A549 (cell line): Measurements from ENCODE around the gene GATM. TPM values are rescaled to one million over a fixed set of nuclear protein-coding genes. Genes with fewer than 3 reads are reported as not detected.

Experiments
- ATAC-seq, 2 experiments: fragments of 200-7000 bp in 1 of 2; fragments of >200 bp in 1 of 2; cut with Nextera tagmentation in 1 of 2; cut with Tn5 transposase in 1 of 2; 3 replicates each; pipeline versions ENCODE4 v1.8.0 to v1.9.1; 2018 to 2020; ENCODE audit warnings: mild to moderate bottlenecking in 1 of 2, moderate library complexity in 1 of 2
- CTCF ChIA-PET: fragments of 300-600 bp; sonication (Branson Sonifier 250); formaldehyde crosslinking; extraction: SDS; loops from one replicate; lab custom pipeline; 2021; ENCODE audit warnings: antibody characterized with exemption, inconsistent platforms; lab: Yijun Ruan, JAX
- POLR2A ChIA-PET: fragments of 350-600 bp; formaldehyde crosslinking; extraction: SDS; loops from one replicate; lab custom pipeline; 2021; ENCODE audit warnings: antibody characterized with exemption, inconsistent platforms; lab: Yijun Ruan, JAX
- DNase-seq, 2 experiments: peaks; one replicate each; pipeline versions ENCODE4 v3.0.0 to v3.0.0-alpha.2; 2011 to 2016; ENCODE audit warnings: low read depth in 1 of 2, low spot score in 1 of 2
- FAIRE-seq: peaks from 2 replicates; lab custom pipeline; 2011; peaks lifted over from hg19 to GRCh38; lab: Jason Lieb, UNC
- H3K27ac ChIP-seq, 2 experiments: fragments of >200 bp; sonication (Bioruptor Twin); formaldehyde crosslinking; 3 replicates each; pipeline ENCODE4 v1.5.1; 2016 to 2017
- H3K4me1 ChIP-seq: fragments of >200 bp; sonication (Bioruptor Twin); formaldehyde crosslinking; 3 replicates; pipeline ENCODE4 v1.6.1; 2016
- H3K4me2 ChIP-seq: fragments of >200 bp; sonication (Bioruptor Twin); formaldehyde crosslinking; 3 replicates; pipeline ENCODE4 v1.6.1; 2016
- H3K4me3 ChIP-seq: fragments of >200 bp; sonication (Bioruptor Twin); formaldehyde crosslinking; 3 replicates; pipeline ENCODE4 v1.5.1; 2016
- H3K9me3 ChIP-seq: fragments of >200 bp; sonication (Bioruptor Twin); formaldehyde crosslinking; 3 replicates; pipeline ENCODE4 v1.6.1; 2016
- ATOH8 ChIP-seq: fragments of 250-450 bp; sonication (Bioruptor Pico); IDR thresholded peaks from 2 replicates; pipeline ENCODE4 v1.5.0; 2020; ENCODE audit warnings: low read depth, mild to moderate bottlenecking, moderate library complexity
- BCL3 ChIP-seq: fragments of >200 bp; sonication (Bioruptor Twin); formaldehyde crosslinking; IDR thresholded peaks from 3 replicates; pipeline ENCODE4 v1.6.1; 2016
- CBX8 ChIP-seq: fragments of 200-600 bp; sonication (generic); IDR thresholded peaks from 2 replicates; pipeline ENCODE4 v1.6.1; 2016
- CEBPB ChIP-seq, 2 experiments: fragments of >200 bp in 1 of 2; sonication (Bioruptor Twin) in 1 of 2; formaldehyde crosslinking in 1 of 2; IDR thresholded peaks; 2 replicates each; pipeline ENCODE4 v1.6.1; 2012 to 2016
- CHD4 ChIP-seq: fragments of 200-600 bp; sonication (generic); IDR thresholded peaks from 2 replicates; pipeline ENCODE4 v1.6.1; 2016; ENCODE audit warnings: antibody characterized with exemption, mild to moderate bottlenecking, borderline replicate concordance
- EHMT2 ChIP-seq: fragments of 200-600 bp; sonication (generic); IDR thresholded peaks from 2 replicates; pipeline ENCODE4 v1.6.1; 2016; ENCODE audit warnings: antibody characterized with exemption, low read depth, mild to moderate bottlenecking, moderate library complexity
- ESRRA ChIP-seq: fragments of 150-350 bp; IDR thresholded peaks from 2 replicates; pipeline ENCODE4 v1.6.1; 2014; ENCODE audit warnings: mild to moderate bottlenecking, low read length, borderline replicate concordance
- GATA3 ChIP-seq: IDR thresholded peaks from 2 replicates; pipeline ENCODE4 v1.6.1; 2012; ENCODE audit warnings: borderline replicate concordance
- HOXB5 ChIP-seq: fragments of 250-450 bp; sonication (Bioruptor Pico); IDR thresholded peaks from 2 replicates; pipeline ENCODE4 v1.5.0; 2020; ENCODE audit warnings: mild to moderate bottlenecking, moderate library complexity
- JUN ChIP-seq, 2 experiments: fragments of >200 bp; sonication (Bioruptor Twin); formaldehyde crosslinking; IDR thresholded peaks; 2 replicates in 1 of 2; 3 replicates in 1 of 2; pipeline ENCODE4 v1.6.1; 2016 to 2017
- MAX ChIP-seq: IDR thresholded peaks from 2 replicates; pipeline ENCODE4 v1.6.1; 2012
- MAZ ChIP-seq: fragments of 150-350 bp; IDR thresholded peaks from 2 replicates; pipeline ENCODE4 v1.6.1; 2014; ENCODE audit warnings: antibody characterized with exemption, low read depth, low read length, borderline replicate concordance
- MYC ChIP-seq: IDR thresholded peaks from 2 replicates; pipeline ENCODE4 v1.6.1; 2012; ENCODE audit warnings: mild to moderate bottlenecking, inconsistent platforms, low read length, improper control_type of control experiment, borderline replicate concordance
- NFE2L2 ChIP-seq: fragments of 150-350 bp; conservative IDR thresholded peaks from 2 replicates; pipeline ENCODE4 v1.6.1; 2014; ENCODE audit warnings: low read length
- NPAS2 ChIP-seq: fragments of 250-450 bp; sonication (Bioruptor Pico); IDR thresholded peaks from 2 replicates; pipeline ENCODE4 v1.8.0; 2022; ENCODE audit warnings: mild to moderate bottlenecking, moderate library complexity, borderline replicate concordance
- RAD21 ChIP-seq, 2 experiments: fragments of >200 bp in 1 of 2; sonication (Bioruptor Twin) in 1 of 2; formaldehyde crosslinking in 1 of 2; IDR thresholded peaks in 1 of 2; conservative IDR thresholded peaks in 1 of 2; 2 replicates in 1 of 2; 3 replicates in 1 of 2; pipeline ENCODE4 v1.6.1; 2012 to 2018; ENCODE audit warnings: inconsistent platforms in 1 of 2
- RNF2 ChIP-seq: fragments of 200-600 bp; sonication (generic); IDR thresholded peaks from 2 replicates; pipeline ENCODE4 v1.6.1; 2016; ENCODE audit warnings: low read depth, mild to moderate bottlenecking, antibody characterized with exemption, moderate library complexity, borderline replicate concordance
- SMC3 ChIP-seq: fragments of >200 bp; sonication (Bioruptor Twin); formaldehyde crosslinking; IDR thresholded peaks from 3 replicates; pipeline ENCODE4 v1.6.1; 2018; ENCODE audit warnings: inconsistent platforms
- TFCP2L1 ChIP-seq: fragments of 250-450 bp; sonication (Bioruptor Pico); IDR thresholded peaks from 2 replicates; pipeline ENCODE4 v1.5.0; 2021; ENCODE audit warnings: mild to moderate bottlenecking
- ZC3H11A ChIP-seq: fragments of 450-650 bp; IDR thresholded peaks from 2 replicates; pipeline ENCODE4 v1.6.1; 2014; ENCODE audit warnings: antibody characterized with exemption, mild to moderate bottlenecking
- ZFP36 ChIP-seq: fragments of 450-650 bp; IDR thresholded peaks from 2 replicates; pipeline ENCODE4 v1.6.1; 2014; ENCODE audit warnings: borderline replicate concordance; ENCODE audit not compliant: partially characterized antibody
- WGBS: methylation state at CpG from one replicate; pipeline ENCODE4 v1.1.6; 2017; ENCODE audit errors: missing lambda C conversion rate; 5-methylcytosine and 5-hydroxymethylcytosine counted together
- polyA plus RNA-seq, 4 experiments: library from polyadenylated mRNA; depleted of rRNA in 3 of 4; stranded (reverse); fragments of >200 nt; fragmentation: RNase III in 1 of 4; extraction: RNeasy Plus Mini Kit Qiagen cat#74134 plus additional on column Dnase treatment in 1 of 4; gene quantifications; 2 replicates in 3 of 4; 3 replicates in 1 of 4; pipeline ENCODE4 v1.2.3, GENCODE V29; 2011 to 2017
- TF ChIP-seq, protein P1 (sequence below): fragments of >200 bp; sonication (Bioruptor Twin); formaldehyde crosslinking; IDR thresholded peaks from 2 replicates; pipeline ENCODE4 v1.6.1; 2016
- TF ChIP-seq, protein P2 (sequence below): IDR thresholded peaks from 2 replicates; pipeline ENCODE4 v1.6.1; 2012
- TF ChIP-seq, protein P3 (sequence below): fragments of 150-350 bp; IDR thresholded peaks from 2 replicates; pipeline ENCODE4 v1.6.1; 2014; ENCODE audit warnings: low read depth, mild to moderate bottlenecking, low read length

GATM gene
- polyA plus RNA-seq, 2 of the 4 experiments (the other 2 are of a cell fraction), result 4.0 to 6.5 TPM

GRCh38 chr15:45326280-45326679 lies 52.1 kb downstream of the GATM start:
- WGBS, result 30% methylated on average over 5 of the region's 5 CpGs

GRCh38 chr15:45320581-45321205 lies 57.7 kb downstream of the GATM start:
- CTCF ChIA-PET, result no interaction called here
- Histone ChIP-seq H3K4me3 (no peak overlapping the region), H3K4me2 (no peak overlapping the region)
- FAIRE-seq (no peak), ATAC-seq (no peak)
- 15% methylated on average over 3 of the region's 3 CpGs for WGBS
- TF ChIP-seq, protein P1, sequence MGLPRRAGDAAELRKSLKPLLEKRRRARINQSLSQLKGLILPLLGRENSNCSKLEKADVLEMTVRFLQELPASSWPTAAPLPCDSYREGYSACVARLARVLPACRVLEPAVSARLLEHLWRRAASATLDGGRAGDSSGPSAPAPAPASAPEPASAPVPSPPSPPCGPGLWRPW, result no peak
- TF ChIP-seq CEBPB (IDR thresholded peaks at IDR 0.05) (no peak), JUN (IDR thresholded peaks at IDR 0.05) (no peak), BCL3 (no peak), RNF2 (no peak), CHD4 (no peak), NPAS2 (no peak)
- TF ChIP-seq, all 56 proteins: peak for 0
- POLR2A ChIA-PET, result interaction anchor here (0.6 kb wide), 1 partner anchor 269 kb away, joined by 4 read pairs; no protein-coding TSS in a partner anchor
- Histone ChIP-seq H3K27ac (no peak overlapping the region), H3K4me1 (no peaks in the 10 kb centered on the region), H3K9me3 (0 out of 3 replicates have a peak, but pooled peaks cover 5% of the 10 kb centered on the region)
- no peak for DNase-seq

More at GRCh38 chr15:45326280-45326679, 52.1 kb downstream of the GATM start:
- Histone ChIP-seq H3K4me2 (no peak overlapping the region), H3K4me3 (no peak overlapping the region), H3K27ac (no peak overlapping the region), H3K9me3 (no peaks in the 10 kb centered on the region), H3K4me1 (no peaks in the 10 kb centered on the region)
- FAIRE-seq (no peak), ATAC-seq (no peak), DNase-seq (no peak)
- ChIA-PET POLR2A (interaction anchor here (0.7 kb wide), 1 partner anchor 34 kb away, joined by 3 read pairs; no protein-coding TSS in a partner anchor), CTCF (no interaction called here)
- TF ChIP-seq NFE2L2, result no peak
- no peak for TF ChIP-seq RAD21 (conservative IDR thresholded peaks at IDR 0.05 in 1 of 2, IDR thresholded peaks at IDR 0.05 in 1 of 2)
- no peak for TF ChIP-seq MYC
- TF ChIP-seq HOXB5 (CRISPR knock-in tag), result no peak
- TF ChIP-seq, protein P2, sequence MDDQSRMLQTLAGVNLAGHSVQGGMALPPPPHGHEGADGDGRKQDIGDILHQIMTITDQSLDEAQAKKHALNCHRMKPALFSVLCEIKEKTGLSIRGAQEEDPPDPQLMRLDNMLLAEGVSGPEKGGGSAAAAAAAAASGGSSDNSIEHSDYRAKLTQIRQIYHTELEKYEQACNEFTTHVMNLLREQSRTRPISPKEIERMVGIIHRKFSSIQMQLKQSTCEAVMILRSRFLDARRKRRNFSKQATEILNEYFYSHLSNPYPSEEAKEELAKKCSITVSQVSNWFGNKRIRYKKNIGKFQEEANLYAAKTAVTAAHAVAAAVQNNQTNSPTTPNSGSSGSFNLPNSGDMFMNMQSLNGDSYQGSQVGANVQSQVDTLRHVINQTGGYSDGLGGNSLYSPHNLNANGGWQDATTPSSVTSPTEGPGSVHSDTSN, result no peak
- no peak for TF ChIP-seq MAZ

- ATAC-seq (no peak), DNase-seq (no peak)
- H3K4me3 ChIP-seq, result no peak overlapping the region
- no peak overlapping the region for H3K4me2 ChIP-seq
- WGBS, result 39% methylated on average over 7 of the region's 7 CpGs
- no peak overlapping the region for H3K27ac ChIP-seq
- no peak for TF ChIP-seq ESRRA
- TF ChIP-seq BCL3, result no peak
- TF ChIP-seq EHMT2, result no peak
- TF ChIP-seq, protein P3, sequence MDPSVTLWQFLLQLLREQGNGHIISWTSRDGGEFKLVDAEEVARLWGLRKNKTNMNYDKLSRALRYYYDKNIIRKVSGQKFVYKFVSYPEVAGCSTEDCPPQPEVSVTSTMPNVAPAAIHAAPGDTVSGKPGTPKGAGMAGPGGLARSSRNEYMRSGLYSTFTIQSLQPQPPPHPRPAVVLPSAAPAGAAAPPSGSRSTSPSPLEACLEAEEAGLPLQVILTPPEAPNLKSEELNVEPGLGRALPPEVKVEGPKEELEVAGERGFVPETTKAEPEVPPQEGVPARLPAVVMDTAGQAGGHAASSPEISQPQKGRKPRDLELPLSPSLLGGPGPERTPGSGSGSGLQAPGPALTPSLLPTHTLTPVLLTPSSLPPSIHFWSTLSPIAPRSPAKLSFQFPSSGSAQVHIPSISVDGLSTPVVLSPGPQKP, result no peak
- TF ChIP-seq CBX8, result no peak
- no peak for TF ChIP-seq TFCP2L1
- TF ChIP-seq ZC3H11A, result no peak
- no peak for TF ChIP-seq ATOH8 (CRISPR knock-in tag)
- TF ChIP-seq MAX, result no peak
- no peak for TF ChIP-seq CEBPB (IDR thresholded peaks at IDR 0.05)
- no peak for TF ChIP-seq GATA3
- TF ChIP-seq SMC3, result no peak
- TF ChIP-seq ZFP36, result no peak
- TF ChIP-seq, all 56 proteins: peak for 0
- no peak for FAIRE-seq
- Histone ChIP-seq H3K9me3 (0 out of 3 replicates have a peak, but pooled peaks cover 5% of the 10 kb centered on the region), H3K4me1 (no peaks in the 10 kb centered on the region)
- CTCF ChIA-PET, result no interaction called here
- POLR2A ChIA-PET, result no interaction called here
Measured at GRCh38 chr15:45319472-45320214, 58.7 kb downstream of the GATM start.
